Liver (tissue), 9 donors: ENCODE results near the gene THEMIS2. TPM values are rescaled to one million over a fixed set of nuclear protein-coding genes. Genes with fewer than 3 reads are reported as not detected.
A peak's percentile ranks its signal among the peaks of the same experiment; 100 is the strongest.
"Not testable (repeated sequence)": the region's sequence is repeated elsewhere in the genome, so short reads cannot be mapped to it uniquely, and the experiment has no call there.

ENCODE experiments used
- DNase-seq: peaks from one replicate; pipeline ENCODE4 v3.0.0-alpha.2; 2017; ENCODE audit warnings: low spot score
- H3K27ac ChIP-seq, 2 donors: one replicate each; pipeline ENCODE4 v1.7.0; 2013; ENCODE audit warnings: inconsistent platforms in 2 of 2, low read length in 2 of 2, control low read depth in 1 of 2, low read depth in 1 of 2, mild to moderate bottlenecking in 1 of 2
- H3K27me3 ChIP-seq, 4 donors: one replicate each; pipeline versions ENCODE4 v1.6.1 to v1.7.0; 2013; ENCODE audit warnings: low read length in 3 of 4, inconsistent platforms in 1 of 4, mild to moderate bottlenecking in 1 of 4, moderate library complexity in 1 of 4; ENCODE audit not compliant: control insufficient read depth in 4 of 4, insufficient read depth in 4 of 4
- H3K36me3 ChIP-seq, 4 donors: one replicate each; pipeline versions ENCODE4 v1.6.1 to v1.7.0; 2013; ENCODE audit warnings: low read length in 3 of 4, mild to moderate bottlenecking in 3 of 4, low read depth in 1 of 4, moderate library complexity in 1 of 4; ENCODE audit not compliant: control insufficient read depth in 4 of 4, insufficient read depth in 3 of 4
- H3K4me1 ChIP-seq, 4 donors: one replicate each; pipeline versions ENCODE4 v1.6.1 to v1.7.0; 2013; ENCODE audit warnings: low read length in 3 of 4, mild to moderate bottlenecking in 3 of 4, moderate library complexity in 1 of 4; ENCODE audit not compliant: control insufficient read depth in 4 of 4, insufficient read depth in 4 of 4
- H3K4me3 ChIP-seq, 3 donors: one replicate each; pipeline versions ENCODE4 v1.6.1 to v1.7.0; 2013; ENCODE audit warnings: low read length in 3 of 3, control low read depth in 1 of 3, low read depth in 1 of 3, mild to moderate bottlenecking in 1 of 3
- H3K9ac ChIP-seq, 2 donors: one replicate each; pipeline ENCODE4 v1.7.0; 2013; ENCODE audit warnings: low read length in 2 of 2, mild to moderate bottlenecking in 2 of 2, moderate library complexity in 2 of 2, control low read depth in 1 of 2, low read depth in 1 of 2
- H3K9me3 ChIP-seq, 4 donors: one replicate each; pipeline versions ENCODE4 v1.6.1 to v1.7.0; 2013; ENCODE audit warnings: low read length in 3 of 4; ENCODE audit not compliant: control insufficient read depth in 4 of 4
- EGR1 ChIP-seq, 2 donors: IDR thresholded peaks; 2 replicates each; pipeline ENCODE4 v1.6.1; 2016 to 2018; ENCODE audit warnings: antibody characterized with exemption in 2 of 2, low read depth in 2 of 2
- FOXA1 ChIP-seq: IDR thresholded peaks from 2 replicates; pipeline ENCODE4 v1.6.1; 2016; ENCODE audit warnings: antibody characterized with exemption
- FOXA2 ChIP-seq: IDR thresholded peaks from 2 replicates; pipeline ENCODE4 v1.6.1; 2016; ENCODE audit warnings: antibody characterized with exemption
- GABPA ChIP-seq, 2 donors: IDR thresholded peaks in 1 of 2; conservative IDR thresholded peaks in 1 of 2; 2 replicates each; pipeline ENCODE4 v1.6.1; 2016; ENCODE audit warnings: antibody characterized with exemption in 2 of 2, mild to moderate bottlenecking in 1 of 2, moderate library complexity in 1 of 2
- HNF4A ChIP-seq, 2 donors: conservative IDR thresholded peaks; 2 replicates each; pipeline ENCODE4 v1.6.1; 2016; ENCODE audit warnings: antibody characterized with exemption in 2 of 2, mild to moderate bottlenecking in 2 of 2
- HNF4G ChIP-seq: IDR thresholded peaks from 2 replicates; pipeline ENCODE4 v1.6.1; 2016; ENCODE audit warnings: antibody characterized with exemption
- JUND ChIP-seq, 2 donors: IDR thresholded peaks; 2 replicates each; pipeline ENCODE4 v1.6.1; 2016; ENCODE audit warnings: antibody characterized with exemption in 2 of 2
- RAD21 ChIP-seq, 2 donors: IDR thresholded peaks; 2 replicates each; pipeline ENCODE4 v1.6.1; 2016; ENCODE audit warnings: antibody characterized with exemption in 2 of 2, mild to moderate bottlenecking in 2 of 2
- RXRA ChIP-seq, 2 donors: IDR thresholded peaks; 2 replicates each; pipeline ENCODE4 v1.6.1; 2017 to 2018; ENCODE audit warnings: antibody characterized with exemption in 2 of 2, mild to moderate bottlenecking in 1 of 2
- WGBS: extraction: QIAGEN DNeasy Blood & Tissue Kit; methylation state at CpG from one replicate; pipeline ENCODE4 v1.1.7; 2013; 5-methylcytosine and 5-hydroxymethylcytosine counted together
- polyA plus RNA-seq, 2 donors: library from polyadenylated mRNA; stranded (reverse) in 1 of 2; unstranded in 1 of 2; fragments of 200-250 nt in 1 of 2; fragments of >200 nt in 1 of 2; fragmentation: Nextera tagmentation in 1 of 2; extraction: Ambion mirVana in 1 of 2; gene quantifications; one replicate each; pipeline versions ENCODE4 v1.2.1 to v1.2.3, GENCODE V29; 2013 to 2015
- total RNA-seq, 2 donors: library from RNA; depleted of rRNA; stranded (reverse); fragments of >200 nt; gene quantifications; one replicate each; pipeline ENCODE4 v1.2.3, GENCODE V29; 2014
- TF ChIP-seq, protein P1 (sequence below): IDR thresholded peaks from 2 replicates; pipeline ENCODE4 v1.6.1; 2016; ENCODE audit warnings: antibody characterized with exemption
- TF ChIP-seq, protein P2 (sequence below): fragments of 150-350 bp; IDR thresholded peaks from 2 replicates; pipeline ENCODE4 v1.5.1; 2017; ENCODE audit warnings: improper control_type of control experiment, low read depth, low read length; ENCODE audit not compliant: missing input control
- TF ChIP-seq, protein P3 (sequence below): IDR thresholded peaks from 2 replicates; pipeline ENCODE4 v1.6.1; 2016; ENCODE audit warnings: antibody characterized with exemption, mild to moderate bottlenecking
- TF ChIP-seq, protein P4 (sequence below): IDR thresholded peaks from 2 replicates; pipeline ENCODE4 v1.6.1; 2016; ENCODE audit warnings: antibody characterized with exemption
- donor health status: healthy.
- donor health status: healthy.
- donor health status: healthy.
- donor health status: healthy.
- donor health status: healthy.

The THEMIS2 gene
- total and polyA plus RNA-seq, 4 donors = 4.9 to 17.7 (median 10.7) TPM

DNA sequence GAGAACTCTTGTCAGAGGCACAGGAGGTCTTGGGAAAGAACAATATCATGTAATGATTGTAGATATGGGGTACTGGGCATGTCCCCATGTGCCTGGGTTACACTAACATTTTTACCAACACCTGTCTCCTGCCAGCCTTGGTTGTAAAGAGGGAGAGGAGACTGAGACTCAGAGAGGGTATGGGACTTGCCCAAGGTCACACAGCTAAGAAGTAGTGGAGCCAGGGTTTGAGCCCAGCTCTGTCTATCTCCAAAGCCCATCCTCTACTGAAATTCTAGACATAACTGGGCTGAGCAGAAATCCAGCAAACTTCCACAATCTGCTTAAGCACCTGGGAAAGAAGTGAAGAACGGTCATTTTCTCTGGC, 2.6 kb upstream of the THEMIS2 start:
- peak overlapping the region; percentile 20 to 74 for H3K27ac ChIP-seq
- H3K9me3 ChIP-seq = no peaks in the 10 kb centered on the region
- TF ChIP-seq FOXA2 = no peak
- TF ChIP-seq, protein P1, sequence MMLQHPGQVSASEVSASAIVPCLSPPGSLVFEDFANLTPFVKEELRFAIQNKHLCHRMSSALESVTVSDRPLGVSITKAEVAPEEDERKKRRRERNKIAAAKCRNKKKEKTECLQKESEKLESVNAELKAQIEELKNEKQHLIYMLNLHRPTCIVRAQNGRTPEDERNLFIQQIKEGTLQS = no peak
- no peak for TF ChIP-seq HNF4A (conservative IDR thresholded peaks at IDR 0.05)
- TF ChIP-seq EGR1 (IDR thresholded peaks at IDR 0.05; ENCODE audit: low read depth in 2 of 2) = no peak
- TF ChIP-seq, protein P2, sequence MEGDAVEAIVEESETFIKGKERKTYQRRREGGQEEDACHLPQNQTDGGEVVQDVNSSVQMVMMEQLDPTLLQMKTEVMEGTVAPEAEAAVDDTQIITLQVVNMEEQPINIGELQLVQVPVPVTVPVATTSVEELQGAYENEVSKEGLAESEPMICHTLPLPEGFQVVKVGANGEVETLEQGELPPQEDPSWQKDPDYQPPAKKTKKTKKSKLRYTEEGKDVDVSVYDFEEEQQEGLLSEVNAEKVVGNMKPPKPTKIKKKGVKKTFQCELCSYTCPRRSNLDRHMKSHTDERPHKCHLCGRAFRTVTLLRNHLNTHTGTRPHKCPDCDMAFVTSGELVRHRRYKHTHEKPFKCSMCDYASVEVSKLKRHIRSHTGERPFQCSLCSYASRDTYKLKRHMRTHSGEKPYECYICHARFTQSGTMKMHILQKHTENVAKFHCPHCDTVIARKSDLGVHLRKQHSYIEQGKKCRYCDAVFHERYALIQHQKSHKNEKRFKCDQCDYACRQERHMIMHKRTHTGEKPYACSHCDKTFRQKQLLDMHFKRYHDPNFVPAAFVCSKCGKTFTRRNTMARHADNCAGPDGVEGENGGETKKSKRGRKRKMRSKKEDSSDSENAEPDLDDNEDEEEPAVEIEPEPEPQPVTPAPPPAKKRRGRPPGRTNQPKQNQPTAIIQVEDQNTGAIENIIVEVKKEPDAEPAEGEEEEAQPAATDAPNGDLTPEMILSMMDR = no peak
- no peak for TF ChIP-seq JUND (IDR thresholded peaks at IDR 0.05)
- TF ChIP-seq RAD21 (IDR thresholded peaks at IDR 0.05) = no peak
- TF ChIP-seq FOXA1 = no peak
- TF ChIP-seq, protein P3, sequence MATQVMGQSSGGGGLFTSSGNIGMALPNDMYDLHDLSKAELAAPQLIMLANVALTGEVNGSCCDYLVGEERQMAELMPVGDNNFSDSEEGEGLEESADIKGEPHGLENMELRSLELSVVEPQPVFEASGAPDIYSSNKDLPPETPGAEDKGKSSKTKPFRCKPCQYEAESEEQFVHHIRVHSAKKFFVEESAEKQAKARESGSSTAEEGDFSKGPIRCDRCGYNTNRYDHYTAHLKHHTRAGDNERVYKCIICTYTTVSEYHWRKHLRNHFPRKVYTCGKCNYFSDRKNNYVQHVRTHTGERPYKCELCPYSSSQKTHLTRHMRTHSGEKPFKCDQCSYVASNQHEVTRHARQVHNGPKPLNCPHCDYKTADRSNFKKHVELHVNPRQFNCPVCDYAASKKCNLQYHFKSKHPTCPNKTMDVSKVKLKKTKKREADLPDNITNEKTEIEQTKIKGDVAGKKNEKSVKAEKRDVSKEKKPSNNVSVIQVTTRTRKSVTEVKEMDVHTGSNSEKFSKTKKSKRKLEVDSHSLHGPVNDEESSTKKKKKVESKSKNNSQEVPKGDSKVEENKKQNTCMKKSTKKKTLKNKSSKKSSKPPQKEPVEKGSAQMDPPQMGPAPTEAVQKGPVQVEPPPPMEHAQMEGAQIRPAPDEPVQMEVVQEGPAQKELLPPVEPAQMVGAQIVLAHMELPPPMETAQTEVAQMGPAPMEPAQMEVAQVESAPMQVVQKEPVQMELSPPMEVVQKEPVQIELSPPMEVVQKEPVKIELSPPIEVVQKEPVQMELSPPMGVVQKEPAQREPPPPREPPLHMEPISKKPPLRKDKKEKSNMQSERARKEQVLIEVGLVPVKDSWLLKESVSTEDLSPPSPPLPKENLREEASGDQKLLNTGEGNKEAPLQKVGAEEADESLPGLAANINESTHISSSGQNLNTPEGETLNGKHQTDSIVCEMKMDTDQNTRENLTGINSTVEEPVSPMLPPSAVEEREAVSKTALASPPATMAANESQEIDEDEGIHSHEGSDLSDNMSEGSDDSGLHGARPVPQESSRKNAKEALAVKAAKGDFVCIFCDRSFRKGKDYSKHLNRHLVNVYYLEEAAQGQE = no peak
- TF ChIP-seq, protein P4, sequence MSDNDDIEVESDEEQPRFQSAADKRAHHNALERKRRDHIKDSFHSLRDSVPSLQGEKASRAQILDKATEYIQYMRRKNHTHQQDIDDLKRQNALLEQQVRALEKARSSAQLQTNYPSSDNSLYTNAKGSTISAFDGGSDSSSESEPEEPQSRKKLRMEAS = no peak
- TF ChIP-seq GABPA (IDR thresholded peaks at IDR 0.05 in 1 of 2, conservative IDR thresholded peaks at IDR 0.05 in 1 of 2) = no peak
- TF ChIP-seq RXRA (IDR thresholded peaks at IDR 0.05) = no peak
- TF ChIP-seq HNF4G = no peak
- 89% methylated on average over 1 of the region's 1 CpG for WGBS
- no peak overlapping the region for H3K9ac ChIP-seq
- no peak for DNase-seq
- H3K4me1 ChIP-seq = peaks cover 0 to 7% (median 5%) of the 10 kb centered on the region in 4 donors
- no peaks in the 10 kb centered on the region for H3K27me3 ChIP-seq
- H3K36me3 ChIP-seq = no peaks in the 10 kb centered on the region
- no peak overlapping the region for H3K4me3 ChIP-seq

DNA sequence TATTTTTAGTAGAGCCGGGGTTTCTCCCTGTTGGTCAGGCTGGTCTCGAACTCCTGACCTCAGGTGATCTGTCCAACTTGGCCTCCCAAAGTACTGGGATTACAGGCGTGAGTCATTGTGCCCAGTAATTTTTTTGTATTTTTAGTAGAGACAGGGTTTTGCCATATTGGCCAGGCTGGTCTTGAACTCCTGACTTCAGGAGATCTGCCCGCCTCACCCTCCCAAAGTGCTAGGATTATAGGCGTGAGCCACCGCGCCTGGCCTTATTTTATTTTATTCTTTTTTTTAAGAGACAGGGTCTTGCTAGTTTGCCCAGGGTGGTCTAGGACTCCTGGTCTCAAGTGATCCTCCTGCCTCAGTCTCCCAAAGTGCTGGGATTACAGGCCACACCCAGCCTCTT, 1.3 kb upstream of the THEMIS2 start:
- H3K36me3 ChIP-seq, H3K27me3 ChIP-seq, H3K4me1 ChIP-seq, H3K27ac ChIP-seq, DNase-seq, H3K9me3 ChIP-seq, H3K9ac ChIP-seq, H3K4me3 ChIP-seq: not testable (repeated sequence)
- WGBS = 94% methylated on average over 7 of the region's 7 CpGs
